ENCODE measurements around the gene EEIG2. TPM values are rescaled to one million over a fixed set of nuclear protein-coding genes. Genes with fewer than 3 reads are reported as not detected.

The EEIG2 gene
- total and polyA plus RNA-seq, 9 of the 15 experiments (the other 6 are each of a cell fraction or from before 2014, with no cell fraction given), result 6.1 to 26.9 (median 15.2) TPM

GRCh38 chr1:108533351-108534083 is 26.4 kb upstream of the EEIG2 start (continued):
- no peak for TF ChIP-seq ZNF785 (CRISPR knock-in tag; IDR thresholded peaks at IDR 0.05)
- no peak for TF ChIP-seq ZC3H4 (CRISPR knock-in tag; IDR thresholded peaks at IDR 0.05; ENCODE audit: borderline replicate concordance)
- TF ChIP-seq COPS2 (conservative IDR thresholded peaks at IDR 0.05), result no peak
- TF ChIP-seq ZC3H8 (IDR thresholded peaks at IDR 0.05), result no peak
- no peak for TF ChIP-seq CEBPZ (IDR thresholded peaks at IDR 0.05; ENCODE audit: borderline replicate concordance, low read depth, low read length)
- peak; percentile 43 for TF ChIP-seq PRDM10 (IDR thresholded peaks at IDR 0.05; ENCODE audit: partially characterized antibody)
- TF ChIP-seq ARID3A (IDR thresholded peaks at IDR 0.05; ENCODE audit: borderline replicate concordance, low read depth, low read length), result 0 out of 2 replicates have a peak, but pooled peaks have one; percentile 21
- TF ChIP-seq SMARCE1 (IDR thresholded peaks at IDR 0.05), result peak; percentile 98
- TF ChIP-seq CCNT2 (IDR thresholded peaks at IDR 0.05; ENCODE audit: borderline replicate concordance, extremely low read depth, insufficient read length, low read depth, low read length), result peak; percentile 95
- peak; percentile 86; the same call in 1 of the 2 replicates for TF ChIP-seq SMAD3 (CRISPR knock-in tag; conservative IDR thresholded peaks at IDR 0.05)
- TF ChIP-seq WHSC1 (IDR thresholded peaks at IDR 0.05; ENCODE audit: low read length), result no peak
- TF ChIP-seq ARID1B (IDR thresholded peaks at IDR 0.05), result peak; percentile 100
- no peak for TF ChIP-seq NR4A1 (CRISPR knock-in tag; IDR thresholded peaks at IDR 0.05)
- TF ChIP-seq NR4A1 (tag; IDR thresholded peaks at IDR 0.05), result 0 out of 2 replicates have a peak, but pooled peaks have one; percentile 50
- peak; percentile 60; the same call in 1 of the 2 replicates for TF ChIP-seq MITF (IDR thresholded peaks at IDR 0.05)
- no peak for TF ChIP-seq ZNF224 (CRISPR knock-in tag; IDR thresholded peaks at IDR 0.05)

All from K562 (cell line).